GM23338 (cell line): Measurements from ENCODE around the gene CDIPT. TPM values are rescaled to one million over a fixed set of nuclear protein-coding genes. Genes with fewer than 3 reads are reported as not detected.

Experiments used
- ATAC-seq: fragments of 200-7000 bp; cut with Tn5 transposase; 3 replicates; pipeline ENCODE4 v1.9.1; 2020
- DNase-seq: peaks from one replicate; pipeline ENCODE4 v3.0.0-alpha.2; 2015; ENCODE audit warnings: low spot score
- H2AFZ ChIP-seq: fragments of 200-600 bp; sonication (generic); 2 replicates; pipeline ENCODE4 v1.8.0; 2016; ENCODE audit warnings: antibody characterized with exemption, mild to moderate bottlenecking, moderate library complexity
- H3F3A ChIP-seq: fragments of 200-600 bp; sonication (generic); replicated peaks from 2 replicates; pipeline ENCODE4 v1.8.0; 2017; ENCODE audit warnings: antibody characterized with exemption, mixed run types, low read depth
- H3K27ac ChIP-seq: fragments of 200-600 bp; sonication (generic); 2 replicates; pipeline ENCODE4 v1.6.1; 2016; ENCODE audit warnings: low read depth
- H3K27me3 ChIP-seq: fragments of 200-600 bp; sonication (generic); 2 replicates; pipeline ENCODE4 v1.8.0; 2016; ENCODE audit warnings: mild to moderate bottlenecking, mixed run types, moderate library complexity; ENCODE audit not compliant: insufficient read depth
- H3K36me3 ChIP-seq: fragments of 200-600 bp; sonication (generic); 2 replicates; pipeline ENCODE4 v1.8.0; 2016; ENCODE audit warnings: mild to moderate bottlenecking; ENCODE audit not compliant: insufficient read depth
- H3K4me1 ChIP-seq: fragments of 200-600 bp; sonication (generic); 2 replicates; pipeline ENCODE4 v1.8.0; 2016; ENCODE audit warnings: mild to moderate bottlenecking, moderate library complexity; ENCODE audit not compliant: insufficient read depth
- H3K4me2 ChIP-seq: fragments of 200-600 bp; sonication (generic); 2 replicates; pipeline ENCODE4 v1.7.1; 2017; ENCODE audit warnings: mixed run types
- H3K4me3 ChIP-seq: fragments of 200-600 bp; sonication (generic); 2 replicates; pipeline ENCODE4 v1.6.1; 2016; ENCODE audit warnings: mixed run types
- H3K79me2 ChIP-seq: fragments of 200-600 bp; sonication (generic); replicated peaks from 2 replicates; pipeline ENCODE4 v1.8.0; 2017; ENCODE audit warnings: mild to moderate bottlenecking; ENCODE audit not compliant: insufficient read depth
- H3K9me2 ChIP-seq: fragments of 200-600 bp; sonication (generic); 2 replicates; pipeline ENCODE4 v1.8.0; 2017; ENCODE audit not compliant: insufficient read depth
- H4K20me1 ChIP-seq: fragments of 200-600 bp; sonication (generic); replicated peaks from 2 replicates; pipeline ENCODE4 v1.8.0; 2017; ENCODE audit warnings: mild to moderate bottlenecking; ENCODE audit not compliant: insufficient read depth
- H3K27ac Mint-ChIP-seq: 2 replicates; pipeline ENCODE4 v1.8.0; 2020; ENCODE audit warnings: inconsistent platforms, mild to moderate bottlenecking, moderate library complexity, mixed read lengths
- H3K27me3 Mint-ChIP-seq: 3 replicates; pipeline ENCODE4 v1.8.0; 2022; ENCODE audit warnings: low read depth, mild to moderate bottlenecking, moderate library complexity, mixed read lengths, inconsistent platforms; ENCODE audit not compliant: insufficient read depth, poor library complexity
- H3K36me3 Mint-ChIP-seq: 3 replicates; pipeline ENCODE4 v1.8.0; 2021; ENCODE audit warnings: low read depth, mild to moderate bottlenecking, inconsistent platforms, moderate library complexity, mixed read lengths
- H3K4me1 Mint-ChIP-seq: 3 replicates; pipeline ENCODE4 v1.8.0; 2020; ENCODE audit warnings: mild to moderate bottlenecking, inconsistent platforms, mixed read lengths
- H3K4me3 Mint-ChIP-seq: 3 replicates; pipeline ENCODE4 v1.8.0; 2021; ENCODE audit warnings: moderate library complexity, mild to moderate bottlenecking, inconsistent platforms, mixed read lengths
- H3K9me3 Mint-ChIP-seq: 3 replicates; pipeline ENCODE4 v1.8.0; 2020; ENCODE audit warnings: moderate library complexity, mild to moderate bottlenecking, inconsistent platforms, mixed read lengths
- CREB1 ChIP-seq: fragments of 250-450 bp; sonication (Bioruptor Pico); IDR thresholded peaks from 2 replicates; pipeline ENCODE4 v1.5.0; 2020; ENCODE audit warnings: low read depth, mild to moderate bottlenecking, moderate library complexity
- CTCF ChIP-seq, 2 experiments: fragments of 200-600 bp in 1 of 2; sonication (generic) in 1 of 2; conservative IDR thresholded peaks; 2 replicates each; pipeline versions ENCODE4 v1.5.1 to v1.6.1; 2016 to 2017; ENCODE audit warnings: antibody characterized with exemption in 2 of 2, low read depth in 2 of 2, mild to moderate bottlenecking in 2 of 2, moderate library complexity in 1 of 2
- ETS1 ChIP-seq: IDR thresholded peaks from 2 replicates; pipeline ENCODE4 v1.6.1; 2016; ENCODE audit warnings: antibody characterized with exemption
- EZH2 ChIP-seq: fragments of 200-600 bp; sonication (generic); IDR thresholded peaks from one replicate; pipeline ENCODE4 v1.8.0; 2017; ENCODE audit warnings: antibody characterized with exemption, mild to moderate bottlenecking, low read depth; ENCODE audit not compliant: unreplicated experiment
- EZH2phosphoT487 ChIP-seq: fragments of 200-600 bp; sonication (generic); IDR thresholded peaks from one replicate; pipeline ENCODE4 v1.8.1; 2018; ENCODE audit warnings: antibody characterized with exemption; ENCODE audit not compliant: unreplicated experiment
- JUNB ChIP-seq: IDR thresholded peaks from one replicate; pipeline ENCODE4 v1.6.1; 2016; ENCODE audit warnings: antibody characterized with exemption; ENCODE audit not compliant: unreplicated experiment
- NANOG ChIP-seq: IDR thresholded peaks from 2 replicates; pipeline ENCODE4 v1.6.1; 2016; ENCODE audit warnings: antibody characterized with exemption, borderline replicate concordance
- POLR2AphosphoS5 ChIP-seq: IDR thresholded peaks from 2 replicates; pipeline ENCODE4 v1.6.1; 2016; ENCODE audit warnings: antibody characterized with exemption, low read depth
- STAT1 ChIP-seq: IDR thresholded peaks from one replicate; pipeline ENCODE4 v1.6.1; 2016; ENCODE audit warnings: antibody characterized with exemption; ENCODE audit not compliant: unreplicated experiment
- ZNF114 ChIP-seq: fragments of 250-450 bp; sonication (Bioruptor Pico); IDR thresholded peaks from 2 replicates; pipeline ENCODE4 v1.5.0; 2020; ENCODE audit warnings: mild to moderate bottlenecking, moderate library complexity
- ZNF331 ChIP-seq: fragments of 250-450 bp; sonication (Bioruptor Pico); IDR thresholded peaks from 2 replicates; pipeline ENCODE4 v1.5.0; 2020; ENCODE audit warnings: low read depth, mild to moderate bottlenecking, moderate library complexity
- polyA plus RNA-seq: library from polyadenylated mRNA; unstranded; fragments of >200 nt; fragmentation: Nextera tagmentation; extraction: Ambion mirVana; gene quantifications from 2 replicates; pipeline ENCODE4 v1.2.1, GENCODE V29; 2016
- total RNA-seq: library from RNA; depleted of rRNA; stranded (reverse); fragments of >200 nt; shearing (Covaris generic); gene quantifications from 2 replicates; pipeline ENCODE4 v1.2.3, GENCODE V29; 2014
- TF ChIP-seq, protein P1 (sequence below): IDR thresholded peaks from one replicate; pipeline ENCODE4 v1.6.1; 2018; ENCODE audit warnings: antibody characterized with exemption; ENCODE audit not compliant: unreplicated experiment
- TF ChIP-seq, protein P2 (sequence below): fragments of 250-450 bp; sonication (Bioruptor Pico); IDR thresholded peaks from 2 replicates; pipeline ENCODE4 v1.5.0; 2020; ENCODE audit warnings: mild to moderate bottlenecking, moderate library complexity

Gene CDIPT
- total and polyA plus RNA-seq, 2 experiments from 2014 or later = 36.2 to 78.1 TPM

DNA sequence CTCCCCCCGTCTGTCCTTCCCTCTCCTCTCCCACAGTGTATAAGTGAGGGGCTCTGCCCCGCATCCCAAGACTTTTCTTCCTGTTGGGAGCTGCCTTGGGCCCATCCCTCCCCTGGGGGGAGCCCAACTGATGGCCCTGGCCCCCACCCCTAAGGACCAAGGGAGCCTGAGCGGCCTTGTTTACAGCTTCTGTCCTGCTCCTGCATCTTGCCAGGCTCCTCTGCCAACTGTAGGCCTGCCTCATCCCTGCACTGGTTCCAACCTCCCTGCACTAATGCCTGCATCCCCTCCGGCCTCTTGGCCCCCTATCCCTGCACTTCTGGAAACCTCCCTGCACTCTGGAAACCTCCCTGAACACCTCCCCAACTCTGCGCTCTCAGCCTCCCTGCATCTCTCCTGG is 48.4 kb downstream of the CDIPT start:
- no peaks in the 10 kb centered on the region for H3K27me3 ChIP-seq
- H4K20me1 ChIP-seq = 0 out of 2 replicates have a peak, but pooled peaks cover 2% of the 10 kb centered on the region
- ATAC-seq (no peak), DNase-seq (peak; percentile 36)
- no peaks in the 10 kb centered on the region for H3K9me2 ChIP-seq
- peak overlapping the region; percentile 78; the same call in 1 of the 2 replicates for H3K27ac ChIP-seq
- H3K4me3 ChIP-seq = peak overlapping the region; percentile 100
- peaks cover 40% of the 10 kb centered on the region for H3F3A ChIP-seq
- H3K4me2 ChIP-seq = peak overlapping the region; percentile 98
- Mint-ChIP-seq H3K4me3 (peak overlapping the region; percentile 96), H3K27ac (peak overlapping the region; percentile 63; the same call in 1 of the 2 replicates), H3K36me3 (peaks cover 36% of the 10 kb centered on the region), H3K9me3 (peaks cover 4% of the 10 kb centered on the region; the same call in 1 of the 3 replicates), H3K4me1 (peaks cover 59% of the 10 kb centered on the region), H3K27me3 (peaks cover 35% of the 10 kb centered on the region)
- H3K36me3 ChIP-seq = peaks cover 10% of the 10 kb centered on the region
- H2AFZ ChIP-seq = 0 out of 2 replicates have a peak overlapping the region, but pooled peaks have one; percentile 69
- TF ChIP-seq JUNB = no peak
- no peak for TF ChIP-seq POLR2AphosphoS5
- no peak for TF ChIP-seq CREB1 (CRISPR knock-in tag)
- no peak for TF ChIP-seq ZNF331 (CRISPR knock-in tag)
- no peak for TF ChIP-seq CTCF (conservative IDR thresholded peaks at IDR 0.05; ENCODE audit: low read depth in 2 of 2)
- TF ChIP-seq, protein P1, sequence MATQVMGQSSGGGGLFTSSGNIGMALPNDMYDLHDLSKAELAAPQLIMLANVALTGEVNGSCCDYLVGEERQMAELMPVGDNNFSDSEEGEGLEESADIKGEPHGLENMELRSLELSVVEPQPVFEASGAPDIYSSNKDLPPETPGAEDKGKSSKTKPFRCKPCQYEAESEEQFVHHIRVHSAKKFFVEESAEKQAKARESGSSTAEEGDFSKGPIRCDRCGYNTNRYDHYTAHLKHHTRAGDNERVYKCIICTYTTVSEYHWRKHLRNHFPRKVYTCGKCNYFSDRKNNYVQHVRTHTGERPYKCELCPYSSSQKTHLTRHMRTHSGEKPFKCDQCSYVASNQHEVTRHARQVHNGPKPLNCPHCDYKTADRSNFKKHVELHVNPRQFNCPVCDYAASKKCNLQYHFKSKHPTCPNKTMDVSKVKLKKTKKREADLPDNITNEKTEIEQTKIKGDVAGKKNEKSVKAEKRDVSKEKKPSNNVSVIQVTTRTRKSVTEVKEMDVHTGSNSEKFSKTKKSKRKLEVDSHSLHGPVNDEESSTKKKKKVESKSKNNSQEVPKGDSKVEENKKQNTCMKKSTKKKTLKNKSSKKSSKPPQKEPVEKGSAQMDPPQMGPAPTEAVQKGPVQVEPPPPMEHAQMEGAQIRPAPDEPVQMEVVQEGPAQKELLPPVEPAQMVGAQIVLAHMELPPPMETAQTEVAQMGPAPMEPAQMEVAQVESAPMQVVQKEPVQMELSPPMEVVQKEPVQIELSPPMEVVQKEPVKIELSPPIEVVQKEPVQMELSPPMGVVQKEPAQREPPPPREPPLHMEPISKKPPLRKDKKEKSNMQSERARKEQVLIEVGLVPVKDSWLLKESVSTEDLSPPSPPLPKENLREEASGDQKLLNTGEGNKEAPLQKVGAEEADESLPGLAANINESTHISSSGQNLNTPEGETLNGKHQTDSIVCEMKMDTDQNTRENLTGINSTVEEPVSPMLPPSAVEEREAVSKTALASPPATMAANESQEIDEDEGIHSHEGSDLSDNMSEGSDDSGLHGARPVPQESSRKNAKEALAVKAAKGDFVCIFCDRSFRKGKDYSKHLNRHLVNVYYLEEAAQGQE = no peak
- no peak for TF ChIP-seq ETS1
- TF ChIP-seq STAT1 = no peak
- TF ChIP-seq EZH2phosphoT487 = no peak
- TF ChIP-seq NANOG = no peak
- TF ChIP-seq EZH2 = no peak
- no peak for TF ChIP-seq ZNF114
- TF ChIP-seq, protein P2, sequence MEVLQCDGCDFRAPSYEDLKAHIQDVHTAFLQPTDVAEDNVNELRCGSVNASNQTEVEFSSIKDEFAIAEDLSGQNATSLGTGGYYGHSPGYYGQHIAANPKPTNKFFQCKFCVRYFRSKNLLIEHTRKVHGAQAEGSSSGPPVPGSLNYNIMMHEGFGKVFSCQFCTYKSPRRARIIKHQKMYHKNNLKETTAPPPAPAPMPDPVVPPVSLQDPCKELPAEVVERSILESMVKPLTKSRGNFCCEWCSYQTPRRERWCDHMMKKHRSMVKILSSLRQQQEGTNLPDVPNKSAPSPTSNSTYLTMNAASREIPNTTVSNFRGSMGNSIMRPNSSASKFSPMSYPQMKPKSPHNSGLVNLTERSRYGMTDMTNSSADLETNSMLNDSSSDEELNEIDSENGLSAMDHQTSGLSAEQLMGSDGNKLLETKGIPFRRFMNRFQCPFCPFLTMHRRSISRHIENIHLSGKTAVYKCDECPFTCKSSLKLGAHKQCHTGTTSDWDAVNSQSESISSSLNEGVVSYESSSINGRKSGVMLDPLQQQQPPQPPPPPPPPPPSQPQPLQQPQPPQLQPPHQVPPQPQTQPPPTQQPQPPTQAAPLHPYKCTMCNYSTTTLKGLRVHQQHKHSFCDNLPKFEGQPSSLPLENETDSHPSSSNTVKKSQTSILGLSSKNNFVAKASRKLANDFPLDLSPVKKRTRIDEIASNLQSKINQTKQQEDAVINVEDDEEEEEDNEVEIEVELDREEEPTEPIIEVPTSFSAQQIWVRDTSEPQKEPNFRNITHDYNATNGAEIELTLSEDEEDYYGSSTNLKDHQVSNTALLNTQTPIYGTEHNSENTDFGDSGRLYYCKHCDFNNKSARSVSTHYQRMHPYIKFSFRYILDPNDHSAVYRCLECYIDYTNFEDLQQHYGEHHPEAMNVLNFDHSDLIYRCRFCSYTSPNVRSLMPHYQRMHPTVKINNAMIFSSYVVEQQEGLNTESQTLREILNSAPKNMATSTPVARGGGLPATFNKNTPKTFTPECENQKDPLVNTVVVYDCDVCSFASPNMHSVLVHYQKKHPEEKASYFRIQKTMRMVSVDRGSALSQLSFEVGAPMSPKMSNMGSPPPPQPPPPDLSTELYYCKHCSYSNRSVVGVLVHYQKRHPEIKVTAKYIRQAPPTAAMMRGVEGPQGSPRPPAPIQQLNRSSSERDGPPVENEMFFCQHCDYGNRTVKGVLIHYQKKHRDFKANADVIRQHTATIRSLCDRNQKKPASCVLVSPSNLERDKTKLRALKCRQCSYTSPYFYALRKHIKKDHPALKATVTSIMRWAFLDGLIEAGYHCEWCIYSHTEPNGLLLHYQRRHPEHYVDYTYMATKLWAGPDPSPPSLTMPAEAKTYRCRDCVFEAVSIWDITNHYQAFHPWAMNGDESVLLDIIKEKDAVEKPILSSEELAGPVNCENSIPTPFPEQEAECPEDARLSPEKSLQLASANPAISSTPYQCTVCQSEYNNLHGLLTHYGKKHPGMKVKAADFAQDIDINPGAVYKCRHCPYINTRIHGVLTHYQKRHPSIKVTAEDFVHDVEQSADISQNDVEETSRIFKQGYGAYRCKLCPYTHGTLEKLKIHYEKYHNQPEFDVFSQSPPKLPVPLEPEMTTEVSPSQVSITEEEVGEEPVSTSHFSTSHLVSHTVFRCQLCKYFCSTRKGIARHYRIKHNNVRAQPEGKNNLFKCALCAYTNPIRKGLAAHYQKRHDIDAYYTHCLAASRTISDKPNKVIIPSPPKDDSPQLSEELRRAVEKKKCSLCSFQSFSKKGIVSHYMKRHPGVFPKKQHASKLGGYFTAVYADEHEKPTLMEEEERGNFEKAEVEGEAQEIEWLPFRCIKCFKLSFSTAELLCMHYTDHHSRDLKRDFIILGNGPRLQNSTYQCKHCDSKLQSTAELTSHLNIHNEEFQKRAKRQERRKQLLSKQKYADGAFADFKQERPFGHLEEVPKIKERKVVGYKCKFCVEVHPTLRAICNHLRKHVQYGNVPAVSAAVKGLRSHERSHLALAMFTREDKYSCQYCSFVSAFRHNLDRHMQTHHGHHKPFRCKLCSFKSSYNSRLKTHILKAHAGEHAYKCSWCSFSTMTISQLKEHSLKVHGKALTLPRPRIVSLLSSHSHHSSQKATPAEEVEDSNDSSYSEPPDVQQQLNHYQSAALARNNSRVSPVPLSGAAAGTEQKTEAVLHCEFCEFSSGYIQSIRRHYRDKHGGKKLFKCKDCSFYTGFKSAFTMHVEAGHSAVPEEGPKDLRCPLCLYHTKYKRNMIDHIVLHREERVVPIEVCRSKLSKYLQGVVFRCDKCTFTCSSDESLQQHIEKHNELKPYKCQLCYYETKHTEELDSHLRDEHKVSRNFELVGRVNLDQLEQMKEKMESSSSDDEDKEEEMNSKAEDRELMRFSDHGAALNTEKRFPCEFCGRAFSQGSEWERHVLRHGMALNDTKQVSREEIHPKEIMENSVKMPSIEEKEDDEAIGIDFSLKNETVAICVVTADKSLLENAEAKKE = no peak
- H3K4me1 ChIP-seq = peaks cover 59% of the 10 kb centered on the region
- peaks cover 23% of the 10 kb centered on the region for H3K79me2 ChIP-seq
